HFFc6 (cell line): ENCODE results near the gene EARS2. TPM values are rescaled to one million over a fixed set of nuclear protein-coding genes. Genes with fewer than 3 reads are reported as not detected.

Experiments
- DNase-seq: peaks from one replicate; pipeline ENCODE4 v3.0.0-alpha.2; 2018
- H3K27ac Mint-ChIP-seq: 2 replicates; pipeline ENCODE4 v1.8.0; 2020; ENCODE audit warnings: mild to moderate bottlenecking, mixed read lengths
- H3K27me3 Mint-ChIP-seq: 2 replicates; pipeline ENCODE4 v1.8.0; 2021; ENCODE audit warnings: mild to moderate bottlenecking, moderate library complexity, mixed read lengths; ENCODE audit not compliant: insufficient read depth
- H3K36me3 Mint-ChIP-seq: 2 replicates; pipeline ENCODE4 v1.8.0; 2021; ENCODE audit warnings: low read depth, mixed read lengths
- H3K4me1 Mint-ChIP-seq: 2 replicates; pipeline ENCODE4 v1.8.0; 2020; ENCODE audit warnings: low read depth, mixed read lengths
- H3K4me3 Mint-ChIP-seq: 2 replicates; pipeline ENCODE4 v1.8.0; 2020; ENCODE audit warnings: mild to moderate bottlenecking, moderate library complexity, mixed read lengths
- H3K9me3 Mint-ChIP-seq: 2 replicates; pipeline ENCODE4 v1.8.0; 2020; ENCODE audit warnings: mild to moderate bottlenecking, mixed read lengths
- total RNA-seq, 6 experiments: library from RNA; stranded (reverse); fragmentation: NEBNext Ultra II Directional; extraction: Animal tissue kit (Norgen Biotek cat#: 25700); gene quantifications; 2 replicates in 1 of 6; 3 replicates in 5 of 6; pipeline ENCODE4 v1.2.3, GENCODE V29; 2021
- TF ChIP-seq, protein P1 (sequence below): fragments of 200-600 bp; sonication (generic); IDR thresholded peaks from 2 replicates; pipeline ENCODE4 v1.5.0; 2021; ENCODE audit warnings: antibody characterized with exemption, mild to moderate bottlenecking

Gene EARS2
- total RNA-seq, 6 experiments from 2014 or later, result 22.1 to 30.8 (median 27.0) TPM

DNA sequence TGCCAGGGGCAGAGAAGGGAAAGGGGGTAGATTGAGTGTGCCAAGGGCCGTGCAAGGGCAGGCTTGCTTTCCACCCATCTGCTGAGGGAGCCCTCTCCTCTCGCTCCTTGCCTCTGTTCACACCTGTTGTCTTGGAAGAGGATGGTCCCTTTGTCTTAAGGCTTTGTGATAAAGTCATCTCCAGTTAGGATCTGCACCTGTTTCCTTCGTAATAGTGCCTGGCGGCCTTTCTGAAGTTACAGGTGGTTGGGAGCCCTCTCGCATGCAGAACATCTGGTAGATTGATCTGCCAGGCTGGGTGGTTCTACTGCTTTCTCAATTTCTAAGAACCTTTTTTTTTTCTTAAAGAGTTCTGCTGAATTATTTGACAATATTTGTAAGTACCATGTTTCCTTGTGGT is 16.7 kb upstream of the EARS2 start:
- DNase-seq, result no peak
- Mint-ChIP-seq H3K27me3 (no peaks in the 10 kb centered on the region; the same call in 1 of the 2 replicates), H3K27ac (no peak overlapping the region), H3K4me3 (no peak overlapping the region), H3K36me3 (peaks cover 17% of the 10 kb centered on the region), H3K9me3 (no peaks in the 10 kb centered on the region), H3K4me1 (no peaks in the 10 kb centered on the region; the same call in none of the 2 replicates)
- TF ChIP-seq, protein P1, sequence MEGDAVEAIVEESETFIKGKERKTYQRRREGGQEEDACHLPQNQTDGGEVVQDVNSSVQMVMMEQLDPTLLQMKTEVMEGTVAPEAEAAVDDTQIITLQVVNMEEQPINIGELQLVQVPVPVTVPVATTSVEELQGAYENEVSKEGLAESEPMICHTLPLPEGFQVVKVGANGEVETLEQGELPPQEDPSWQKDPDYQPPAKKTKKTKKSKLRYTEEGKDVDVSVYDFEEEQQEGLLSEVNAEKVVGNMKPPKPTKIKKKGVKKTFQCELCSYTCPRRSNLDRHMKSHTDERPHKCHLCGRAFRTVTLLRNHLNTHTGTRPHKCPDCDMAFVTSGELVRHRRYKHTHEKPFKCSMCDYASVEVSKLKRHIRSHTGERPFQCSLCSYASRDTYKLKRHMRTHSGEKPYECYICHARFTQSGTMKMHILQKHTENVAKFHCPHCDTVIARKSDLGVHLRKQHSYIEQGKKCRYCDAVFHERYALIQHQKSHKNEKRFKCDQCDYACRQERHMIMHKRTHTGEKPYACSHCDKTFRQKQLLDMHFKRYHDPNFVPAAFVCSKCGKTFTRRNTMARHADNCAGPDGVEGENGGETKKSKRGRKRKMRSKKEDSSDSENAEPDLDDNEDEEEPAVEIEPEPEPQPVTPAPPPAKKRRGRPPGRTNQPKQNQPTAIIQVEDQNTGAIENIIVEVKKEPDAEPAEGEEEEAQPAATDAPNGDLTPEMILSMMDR, result no peak

DNA sequence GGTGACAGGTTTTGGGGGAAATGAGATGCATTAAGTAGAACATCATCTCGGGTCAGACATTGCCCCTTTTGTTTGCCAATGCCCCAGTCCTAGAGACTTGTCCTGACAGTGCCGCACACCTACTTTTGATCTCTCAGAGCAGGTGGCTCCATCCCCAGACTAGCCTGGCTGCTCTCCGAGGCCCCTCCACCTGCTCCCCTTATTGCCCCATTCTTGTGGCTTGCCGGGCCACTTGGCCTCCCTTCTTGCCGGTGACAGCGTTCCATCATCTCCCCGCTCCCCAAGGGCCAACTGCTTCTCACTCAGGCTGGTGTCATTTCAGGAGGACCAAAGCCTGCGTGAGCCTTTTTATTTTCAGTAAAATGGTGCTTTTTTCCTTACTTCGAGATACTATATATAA is 15.2 kb upstream of the EARS2 start:
- no peaks in the 10 kb centered on the region; the same call in 1 of the 2 replicates for H3K4me1 Mint-ChIP-seq
- DNase-seq, result no peak
- H3K36me3 Mint-ChIP-seq, result peaks cover 24% of the 10 kb centered on the region
- TF ChIP-seq, protein P1, result no peak
- no peak overlapping the region for H3K27ac Mint-ChIP-seq
- H3K9me3 Mint-ChIP-seq, result no peaks in the 10 kb centered on the region
- no peak overlapping the region for H3K4me3 Mint-ChIP-seq
- no peaks in the 10 kb centered on the region; the same call in 1 of the 2 replicates for H3K27me3 Mint-ChIP-seq

DNA sequence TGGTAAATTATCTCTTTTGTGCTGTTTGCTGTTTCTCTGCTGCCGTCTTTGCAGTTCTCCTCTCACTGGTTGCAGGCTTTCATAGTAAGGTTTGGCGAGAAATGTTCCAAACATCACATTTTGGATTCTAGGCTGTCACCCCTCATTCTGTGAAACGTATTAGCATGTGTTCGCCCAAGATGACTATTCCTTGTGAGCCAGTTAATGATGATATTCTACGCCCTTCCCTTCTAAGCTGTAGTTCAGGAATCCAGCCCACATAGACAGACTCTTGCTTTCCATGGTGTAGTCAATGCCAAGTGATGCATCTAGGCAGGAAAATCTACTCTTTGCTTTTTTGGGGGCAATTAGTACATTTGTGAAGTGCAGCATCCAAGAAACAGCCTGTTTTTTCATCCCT is 14.7 kb upstream of the EARS2 start:
- Mint-ChIP-seq H3K36me3 (peaks cover 28% of the 10 kb centered on the region), H3K4me3 (no peak overlapping the region), H3K27ac (no peak overlapping the region), H3K4me1 (no peaks in the 10 kb centered on the region; the same call in 1 of the 2 replicates), H3K9me3 (no peaks in the 10 kb centered on the region), H3K27me3 (no peaks in the 10 kb centered on the region; the same call in 1 of the 2 replicates)
- DNase-seq, result no peak
- TF ChIP-seq, protein P1, result no peak

DNA sequence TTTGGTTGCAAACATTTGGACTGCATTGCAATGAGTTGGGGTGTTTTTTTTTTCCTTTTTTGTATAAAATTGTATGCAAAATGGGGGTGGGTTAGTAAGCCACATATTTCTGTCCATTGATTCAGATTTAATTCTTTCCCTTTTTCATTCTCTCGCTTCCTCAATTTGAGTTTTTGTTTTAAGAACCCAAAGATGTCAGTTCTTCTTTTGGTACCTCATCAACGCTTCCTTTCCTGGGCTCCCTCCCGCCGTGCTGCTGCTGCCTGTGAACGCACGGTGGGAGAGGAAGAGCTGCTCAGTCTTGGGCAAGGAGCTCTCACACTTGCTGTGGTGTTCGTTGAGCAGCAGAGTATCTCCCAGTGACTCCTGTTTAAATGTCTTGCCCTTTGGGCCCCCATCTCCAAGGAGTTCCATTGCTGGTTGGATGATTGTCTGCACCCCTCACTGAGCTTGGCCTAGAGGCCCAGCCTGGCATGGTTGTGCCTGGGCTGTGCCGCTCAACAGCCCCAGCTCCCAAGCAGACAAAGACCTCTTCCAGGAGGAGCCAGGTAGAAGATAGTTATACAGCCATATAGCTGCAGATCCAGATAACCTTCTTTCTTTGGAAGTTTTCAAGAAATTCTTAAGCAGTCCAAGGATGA is 14.0 kb upstream of the EARS2 start:
- DNase-seq, result no peak
- no peak overlapping the region for H3K27ac Mint-ChIP-seq
- peaks cover 33% of the 10 kb centered on the region for H3K36me3 Mint-ChIP-seq
- no peaks in the 10 kb centered on the region for H3K9me3 Mint-ChIP-seq
- no peaks in the 10 kb centered on the region; the same call in 1 of the 2 replicates for H3K4me1 Mint-ChIP-seq
- TF ChIP-seq, protein P1, result no peak
- H3K27me3 Mint-ChIP-seq, result no peaks in the 10 kb centered on the region; the same call in 1 of the 2 replicates
- H3K4me3 Mint-ChIP-seq, result no peak overlapping the region

DNA sequence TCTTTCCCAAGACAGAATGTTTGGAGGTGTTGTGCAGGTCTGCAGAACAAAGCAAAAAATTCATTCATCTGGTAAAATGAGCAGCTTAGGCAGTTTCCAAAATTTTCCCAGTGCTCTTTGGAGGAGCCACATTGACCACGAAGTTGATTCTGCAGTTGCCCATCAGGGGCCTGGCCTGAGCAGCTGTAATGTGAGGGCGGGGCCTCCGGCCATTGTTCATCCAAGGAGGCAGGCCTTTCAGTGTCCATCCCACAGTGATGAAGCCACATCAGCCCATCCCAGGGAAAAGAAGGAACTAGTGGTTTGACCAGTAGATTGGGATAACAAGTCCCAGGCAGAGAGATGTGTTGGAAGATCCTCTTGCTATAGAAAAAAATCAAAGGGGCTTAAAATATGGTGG is 10.5 kb upstream of the EARS2 start:
- peaks cover 8% of the 10 kb centered on the region; the same call in 1 of the 2 replicates for H3K4me1 Mint-ChIP-seq
- H3K27ac Mint-ChIP-seq, result no peak overlapping the region
- H3K4me3 Mint-ChIP-seq, result no peak overlapping the region
- TF ChIP-seq, protein P1, result no peak
- H3K27me3 Mint-ChIP-seq, result no peaks in the 10 kb centered on the region; the same call in 1 of the 2 replicates
- H3K9me3 Mint-ChIP-seq, result no peaks in the 10 kb centered on the region
- no peak for DNase-seq
- H3K36me3 Mint-ChIP-seq, result peaks cover 50% of the 10 kb centered on the region
